Non-pigmented ciliary epithelial cell (primary cell): ENCODE data around the gene CCDC88C.

Experiments used
- DNase-seq: peaks from one replicate; pipeline ENCODE4 v3.0.0-alpha.2; 2010; ENCODE audit warnings: low read depth

Gene CCDC88C

GRCh38 chr14:91330096-91330696, 87.4 kb downstream of the CCDC88C start:
- no peak for DNase-seq

GRCh38 chr14:91329486-91330014, 88.1 kb downstream of the CCDC88C start:
- DNase-seq, result no peak

- no peak for DNase-seq
Observed at GRCh38 chr14:91328313-91329050, 89.1 kb downstream of the CCDC88C start.

GRCh38 chr14:91327661-91328312, 89.8 kb downstream of the CCDC88C start:
- no peak for DNase-seq

GRCh38 chr14:91327250-91327595, 90.4 kb downstream of the CCDC88C start:
- no peak for DNase-seq

- DNase-seq, result no peak
Observed at GRCh38 chr14:91326514-91327249, 90.9 kb downstream of the CCDC88C start.

GRCh38 chr14:91324606-91325575, 92.7 kb downstream of the CCDC88C start:
- no peak for DNase-seq

GRCh38 chr14:91323671-91324605, 93.7 kb downstream of the CCDC88C start:
- no peak for DNase-seq

- DNase-seq, result no peak
Observed at GRCh38 chr14:91323031-91323430, 94.6 kb downstream of the CCDC88C start.

- no peak for DNase-seq
Observed at GRCh38 chr14:91322623-91323022, 95.0 kb downstream of the CCDC88C start.

GRCh38 chr14:91321131-91321530, 96.5 kb downstream of the CCDC88C start:
- no peak for DNase-seq

GRCh38 chr14:91320266-91320665, 97.4 kb downstream of the CCDC88C start:
- no peak for DNase-seq

- DNase-seq, result no peak
Observed at GRCh38 chr14:91318911-91319310, 98.7 kb downstream of the CCDC88C start.

- no peak for DNase-seq
Observed at GRCh38 chr14:91317381-91318308, 100.0 kb downstream of the CCDC88C start.

GRCh38 chr14:91316761-91317160, 100.9 kb downstream of the CCDC88C start:
- DNase-seq, result no peak

- no peak for DNase-seq
Observed at GRCh38 chr14:91315844-91316267, 101.8 kb downstream of the CCDC88C start.

- no peak for DNase-seq
Observed at GRCh38 chr14:91313852-91314251, 103.8 kb downstream of the CCDC88C start.

GRCh38 chr14:91313154-91313850, 104.3 kb downstream of the CCDC88C start:
- no peak for DNase-seq
